ENCODE data around the gene POU6F2. TPM values are rescaled to one million over a fixed set of nuclear protein-coding genes. Genes with fewer than 3 reads are reported as not detected.

POU6F2 gene
- total and polyA plus RNA-seq, 2 of the 4 experiments (the other 2 are of a cell fraction): not detected

- TF ChIP-seq CHD1 (IDR thresholded peaks at IDR 0.05; ENCODE audit: low read depth, low read length) (no peak), MXI1 (IDR thresholded peaks at IDR 0.05; ENCODE audit: borderline replicate concordance, low read depth, low read length) (no peak), ELK1 (IDR thresholded peaks at IDR 0.05; ENCODE audit: borderline replicate concordance, low read depth, low read length) (no peak), MAZ (IDR thresholded peaks at IDR 0.05; ENCODE audit: borderline replicate concordance, low read depth, low read length) (no peak), BHLHE40 (IDR thresholded peaks at IDR 0.05; ENCODE audit: low read depth, low read length) (no peak), SMC3 (IDR thresholded peaks at IDR 0.05; ENCODE audit: low read depth, low read length) (no peak), MAFK (IDR thresholded peaks at IDR 0.05; ENCODE audit: low read depth, low read length) (no peak), RFX5 (IDR thresholded peaks at IDR 0.05; ENCODE audit: low read depth, low read length) (no peak), NFE2L2 (IDR thresholded peaks at IDR 0.05; ENCODE audit: low read depth, low read length) (no peak), POLR2A (IDR thresholded peaks at IDR 0.05; ENCODE audit: low read depth, low read length) (no peak)
- H3K4me1 ChIP-seq (ENCODE audit: control insufficient read depth, insufficient read depth, low read length): no peaks in the 10 kb centered on the region
- no peaks in the 10 kb centered on the region for H3K79me1 ChIP-seq (ENCODE audit: low read depth in 1 of 2, low read length in 2 of 2)
- no CpG with 5 or more reads among the region's 1 CpG for WGBS, 2 experiments (ENCODE audit: extremely low coverage in 2 of 2, insufficient read length in 1 of 2)
- no peak overlapping the region for H2AK9ac ChIP-seq (replicated peaks; ENCODE audit: low read depth, low read length, poor library complexity)
- no peaks in the 10 kb centered on the region for H3K27me3 ChIP-seq (ENCODE audit: control insufficient read depth, insufficient read depth, low read length)
- no peak overlapping the region for H3K9ac ChIP-seq (ENCODE audit: low read depth, low read length)
- no peaks in the 10 kb centered on the region for H3K9me1 ChIP-seq (ENCODE audit: insufficient read depth, low read length)
- H3K9me3 ChIP-seq (ENCODE audit: control insufficient read depth, insufficient read depth, low read length): no peaks in the 10 kb centered on the region
- no peak overlapping the region for H2BK120ac ChIP-seq (ENCODE audit: low read depth, low read length)
- H2BK5ac ChIP-seq (ENCODE audit: low read depth, low read length, poor library complexity, severe bottlenecking): no peak overlapping the region
- dilution Hi-C loops (cut with HindIII; ENCODE audit: low sequenced_read_pairs, unreplicated experiment): no loop called here
- ChIA-PET POLR2A (ENCODE audit: unreplicated experiment) (no interaction called here), CTCF (no interaction called here)
- H4K91ac ChIP-seq (ENCODE audit: insufficient read depth, low read depth, low read length): no peak overlapping the region
- no peak overlapping the region for H3K27ac ChIP-seq (ENCODE audit: insufficient read depth, low read length)
- no peak overlapping the region for H2AFZ ChIP-seq (replicated peaks; ENCODE audit: low read length, poor library complexity)
- H2BK15ac ChIP-seq (ENCODE audit: low read depth, low read length): no peak overlapping the region
- no peak for DNase-seq
- H3K23ac ChIP-seq (ENCODE audit: low read depth, low read length): no peak overlapping the region
- in situ Hi-C loops (cut with MboI; ENCODE audit: low sequenced_read_pairs): no loop called here
- H3K56ac ChIP-seq (ENCODE audit: extremely low read depth, insufficient read depth, low read length): no peak overlapping the region
- no peak overlapping the region for H2BK20ac ChIP-seq (ENCODE audit: low read depth, low read length)
- H2AK5ac ChIP-seq (ENCODE audit: low read depth, low read length): no peak overlapping the region
- no peak overlapping the region for H3K4me3 ChIP-seq (ENCODE audit: insufficient read depth, low read depth, low read length)
- no TSS peak for BruUV-seq (replicated peaks)
- no peak overlapping the region for H4K8ac ChIP-seq (ENCODE audit: low read depth in 2 of 2, low read length in 2 of 2)
- no peaks in the 10 kb centered on the region for H4K20me1 ChIP-seq (ENCODE audit: insufficient read depth, low read length)
- no peak overlapping the region for H3K18ac ChIP-seq (ENCODE audit: low read depth, low read length)
- no peak overlapping the region for H4K5ac ChIP-seq (ENCODE audit: low read depth, low read length)
- no peaks in the 10 kb centered on the region for H3K36me3 ChIP-seq (ENCODE audit: control insufficient read depth, insufficient read depth, low read length)
- intact Hi-C loops (cut with micrococcal nuclease): no loop called here
- H3K14ac ChIP-seq (replicated peaks; ENCODE audit: low read depth, low read length): no peak overlapping the region
- H3K4me2 ChIP-seq (ENCODE audit: low read depth, low read length): no peak overlapping the region
- ATAC-seq (ENCODE audit: low read depth): no peak
- no peak overlapping the region for H3K4ac ChIP-seq (ENCODE audit: low read depth, low read length)
Measured at GRCh38 chr7:39372383-39372782, 394.7 kb downstream of the POU6F2 start.

All from IMR-90 (cell line).